ENCODE data around the gene SSTR5.

Gene SSTR5

DNA sequence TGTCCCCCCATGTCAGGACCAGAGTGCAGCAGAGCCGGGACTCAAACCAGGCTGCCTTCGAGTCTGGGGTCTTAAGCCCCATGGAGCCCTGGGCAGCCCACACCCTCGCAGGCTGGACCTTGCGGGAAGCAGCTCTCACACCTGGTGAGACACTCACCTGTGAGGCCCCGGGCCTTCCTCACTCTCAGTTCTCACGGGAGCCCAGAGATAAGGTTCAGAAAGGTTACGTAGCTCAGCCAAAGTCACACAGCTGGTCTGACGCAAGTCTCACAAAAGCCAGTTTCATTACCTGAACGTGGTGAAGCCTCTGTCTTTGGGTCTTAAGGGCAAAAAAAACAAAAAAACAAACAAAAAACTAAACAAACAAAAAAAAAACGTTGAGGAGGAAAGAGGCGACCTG lies 32.8 kb upstream of the SSTR5 start:
- in situ Hi-C loops (cut with HindIII; ENCODE audit: low sequenced_read_pairs): no loop called here

- in situ Hi-C loops (cut with HindIII; ENCODE audit: low sequenced_read_pairs): no loop called here
These were observed 32.2 kb upstream of the SSTR5 start for GRCh38 chr16:1040346-1040745.

GRCh38 chr16:1042049-1042744 lies 30.4 kb upstream of the SSTR5 start:
- in situ Hi-C loops (cut with HindIII; ENCODE audit: low sequenced_read_pairs): no loop called here

DNA sequence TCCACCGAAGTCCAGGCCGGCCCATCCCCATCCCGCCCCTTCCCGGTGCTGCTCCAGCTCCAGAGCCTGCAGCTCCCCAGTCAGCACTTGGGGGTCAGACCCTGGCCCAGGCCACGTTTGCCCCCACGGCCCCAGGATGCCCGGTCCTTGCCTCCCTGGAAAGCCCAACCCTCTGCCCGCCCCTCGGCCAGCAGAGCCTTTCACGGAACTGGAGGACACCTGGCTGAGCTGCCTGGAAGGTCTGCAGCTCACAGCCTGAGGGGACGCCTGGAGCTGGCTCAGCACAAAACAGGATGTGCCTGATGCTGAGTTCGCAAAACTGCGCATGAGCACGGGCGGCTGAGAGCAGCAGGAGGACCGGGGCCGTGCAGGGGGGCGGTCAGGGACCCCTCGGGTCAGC lies 29.7 kb upstream of the SSTR5 start:
- in situ Hi-C loops (cut with HindIII; ENCODE audit: low sequenced_read_pairs): no loop called here

DNA sequence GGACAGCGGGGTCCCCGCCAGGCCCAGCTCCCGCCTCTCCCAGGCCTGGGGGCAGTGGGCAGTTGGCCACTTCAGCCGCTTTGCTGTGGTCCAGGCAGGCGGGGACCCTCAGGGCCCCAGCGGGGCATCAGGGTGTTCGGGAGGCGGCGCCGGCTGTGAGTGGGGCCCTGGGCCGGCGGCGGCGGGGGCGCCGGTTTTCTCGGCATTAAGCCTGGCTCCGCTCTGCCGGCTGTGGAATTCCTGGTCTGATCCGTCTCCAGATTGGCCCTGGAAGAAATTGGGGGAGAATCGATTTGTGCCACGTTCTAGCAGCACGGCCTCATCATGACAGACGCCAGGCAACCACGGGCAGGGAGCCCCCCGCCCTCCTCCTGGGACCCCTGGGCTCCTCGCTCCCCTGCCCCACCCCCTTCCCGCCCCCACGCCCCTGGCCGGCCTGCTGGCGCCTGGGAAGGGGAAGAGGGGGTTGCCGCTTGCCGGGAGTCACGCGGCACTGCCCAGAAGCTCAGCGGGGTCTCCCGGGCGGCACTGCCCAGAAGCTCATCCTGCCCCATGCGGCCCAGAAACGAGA lies 28.6 kb upstream of the SSTR5 start:
- in situ Hi-C loops (cut with HindIII; ENCODE audit: low sequenced_read_pairs): no loop called here

GRCh38 chr16:1044460-1045309 lies 27.9 kb upstream of the SSTR5 start:
- in situ Hi-C loops (cut with HindIII; ENCODE audit: low sequenced_read_pairs): no loop called here

DNA sequence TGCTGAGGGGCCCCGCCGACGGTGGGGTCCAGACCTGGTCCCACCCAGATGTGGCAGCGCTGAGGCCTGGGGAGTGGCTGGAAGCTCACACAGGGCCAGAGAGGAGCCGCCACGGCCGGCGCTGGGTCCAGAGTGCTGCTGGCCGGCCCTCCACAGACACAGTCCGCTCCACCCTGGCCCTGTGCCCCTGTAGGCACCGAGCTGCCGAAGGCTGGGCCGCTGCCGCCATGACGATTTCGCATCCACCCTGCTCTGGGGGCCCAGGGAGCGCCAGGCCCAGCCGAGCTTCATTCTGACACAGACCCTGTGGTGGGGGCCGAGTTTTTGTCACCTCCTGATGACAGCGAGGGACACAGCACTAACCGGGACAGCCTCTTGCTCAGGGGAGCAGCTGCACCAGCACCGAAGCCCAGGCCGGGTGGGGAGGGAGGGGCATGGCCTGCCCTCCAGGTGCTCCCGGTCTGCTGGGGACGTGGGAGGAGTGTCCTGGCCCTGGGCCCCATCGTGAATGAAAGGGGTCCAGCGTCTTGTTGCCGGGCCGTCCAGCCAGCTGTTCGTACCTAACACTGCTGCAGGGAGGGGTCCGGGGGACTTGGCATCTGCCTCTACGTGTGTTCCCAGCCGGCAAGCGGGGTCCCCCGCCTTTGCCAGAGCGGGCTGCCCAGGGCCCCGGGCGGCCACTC lies 27.1 kb upstream of the SSTR5 start:
- in situ Hi-C loops (cut with HindIII; ENCODE audit: low sequenced_read_pairs): no loop called here

GRCh38 chr16:1045993-1046911 lies 26.3 kb upstream of the SSTR5 start:
- in situ Hi-C loops (cut with HindIII; ENCODE audit: low sequenced_read_pairs): no loop called here

- in situ Hi-C loops (cut with HindIII; ENCODE audit: low sequenced_read_pairs): no loop called here
These were observed 25.4 kb upstream of the SSTR5 start for GRCh38 chr16:1047123-1047522.

DNA sequence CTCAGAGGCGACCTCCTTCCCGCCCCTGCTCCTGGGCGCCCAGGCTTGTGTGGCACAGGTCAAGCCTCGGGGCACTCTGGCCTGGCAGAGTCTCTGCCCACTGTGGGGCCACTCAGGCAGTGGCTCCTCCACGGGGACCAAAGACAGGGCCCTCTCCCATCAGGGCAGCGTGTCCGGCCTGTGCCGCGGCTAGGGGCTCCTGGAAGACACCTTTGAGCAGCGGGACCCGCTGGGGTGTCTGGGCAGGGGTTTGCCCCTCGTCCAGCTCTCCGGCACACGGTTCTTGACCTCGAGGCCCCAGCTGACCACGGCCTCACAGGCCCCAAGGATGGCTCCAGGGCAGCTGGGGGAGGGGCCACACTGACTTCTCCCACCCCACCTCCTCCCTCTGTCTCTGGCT lies 24.7 kb upstream of the SSTR5 start:
- in situ Hi-C loops (cut with HindIII; ENCODE audit: low sequenced_read_pairs): no loop called here

DNA sequence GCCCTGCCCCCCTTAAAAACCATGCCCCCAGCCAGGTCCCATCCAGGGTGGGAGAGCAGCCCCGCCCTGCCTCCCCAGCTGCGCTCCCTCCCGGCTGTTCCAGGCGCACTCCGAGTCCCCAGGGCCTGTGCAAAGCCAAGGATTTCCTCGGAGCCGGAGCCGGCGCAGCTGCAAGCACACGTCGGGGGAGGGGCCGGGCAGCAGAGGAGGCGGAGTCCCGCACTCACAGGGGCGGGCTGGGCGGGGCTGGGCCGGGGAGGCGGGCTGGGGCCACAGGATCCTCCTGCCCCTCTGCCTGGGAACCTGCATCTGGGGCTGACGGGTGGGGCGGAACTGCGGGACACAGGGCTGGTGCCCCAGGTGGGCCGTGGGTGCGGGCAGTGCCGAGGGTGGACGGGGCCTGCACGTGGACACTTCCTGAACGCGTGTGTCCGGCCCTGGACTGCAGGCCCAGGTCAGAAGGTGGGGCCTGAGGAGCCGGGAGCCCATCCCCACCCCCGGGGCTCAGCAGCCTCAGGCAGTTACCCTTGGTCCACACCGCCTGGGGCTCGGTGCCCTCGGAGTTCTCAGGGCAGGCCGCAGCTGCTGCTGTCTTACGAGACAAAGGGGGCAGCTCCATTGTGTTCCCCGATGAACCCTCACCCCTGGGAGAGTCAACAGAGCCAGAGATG lies 24.0 kb upstream of the SSTR5 start:
- in situ Hi-C loops (cut with HindIII; ENCODE audit: low sequenced_read_pairs): no loop called here

DNA sequence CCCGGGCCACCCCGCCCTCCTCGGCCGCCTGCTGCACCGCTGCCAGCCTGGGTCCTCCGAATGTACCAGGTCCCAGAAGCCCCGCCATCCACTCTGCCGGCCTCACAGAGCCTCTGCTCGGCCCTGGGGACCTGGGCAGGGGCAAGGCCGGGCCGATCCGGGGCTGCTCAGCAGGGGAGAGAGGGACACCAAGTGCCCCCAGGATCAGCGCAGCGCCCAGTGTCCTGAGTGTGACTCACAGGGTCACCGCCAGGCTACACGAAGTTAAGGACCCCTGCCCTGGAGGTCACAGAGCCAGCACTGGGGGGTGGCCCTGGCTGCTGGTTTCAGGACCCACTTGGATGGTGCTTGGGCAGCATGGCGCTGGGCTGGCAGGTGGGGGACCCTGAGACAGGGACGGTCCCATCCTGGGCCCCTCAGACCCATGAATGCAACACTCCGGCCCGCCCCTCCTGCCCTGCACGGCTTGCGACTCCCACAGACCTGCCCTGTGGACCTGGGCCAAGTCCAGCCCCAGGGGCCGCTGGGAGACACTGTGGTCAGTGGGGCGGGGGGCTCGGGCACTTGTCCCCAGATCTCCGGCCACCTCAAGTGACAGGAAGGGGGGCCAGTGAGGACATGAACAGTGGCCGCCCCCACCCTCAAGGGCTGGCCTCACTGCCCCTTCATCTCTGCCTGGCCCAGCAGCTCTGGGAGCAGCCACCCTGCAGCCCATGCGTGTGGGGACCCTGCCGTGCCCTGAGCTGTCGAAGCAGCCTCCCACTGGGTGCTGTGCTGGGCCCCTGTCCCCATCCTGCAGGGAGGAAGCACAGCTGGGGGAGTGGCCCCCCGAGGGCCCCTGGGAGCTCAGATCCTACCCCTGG lies 23.2 kb upstream of the SSTR5 start:
- in situ Hi-C loops (cut with HindIII; ENCODE audit: low sequenced_read_pairs): no loop called here

- in situ Hi-C loops (cut with HindIII; ENCODE audit: low sequenced_read_pairs): no loop called here
These were observed 22.6 kb upstream of the SSTR5 start for GRCh38 chr16:1049976-1050247.

GRCh38 chr16:1050516-1050915 lies 22.0 kb upstream of the SSTR5 start:
- in situ Hi-C loops (cut with HindIII; ENCODE audit: low sequenced_read_pairs): no loop called here

DNA sequence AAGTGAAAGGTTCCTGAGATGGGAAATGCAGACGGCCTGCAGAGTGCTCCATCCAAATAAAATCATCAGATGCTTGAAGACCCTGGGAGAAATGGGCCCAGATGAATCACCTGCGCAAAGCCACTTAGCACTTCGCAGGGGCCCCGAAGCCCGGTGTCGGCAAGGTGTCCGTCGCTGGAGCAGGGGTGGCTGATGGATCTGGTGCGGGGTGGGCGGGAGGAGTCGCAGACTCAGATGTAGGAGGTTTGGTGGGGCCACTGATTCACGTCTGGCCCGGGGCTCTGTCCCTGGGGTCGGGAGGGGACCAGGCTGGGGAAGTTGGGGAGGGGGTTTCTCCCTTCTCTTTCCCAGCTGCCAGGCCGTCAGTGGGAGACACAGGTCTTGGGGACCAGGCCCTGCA lies 21.6 kb upstream of the SSTR5 start:
- in situ Hi-C loops (cut with HindIII; ENCODE audit: low sequenced_read_pairs): no loop called here

DNA sequence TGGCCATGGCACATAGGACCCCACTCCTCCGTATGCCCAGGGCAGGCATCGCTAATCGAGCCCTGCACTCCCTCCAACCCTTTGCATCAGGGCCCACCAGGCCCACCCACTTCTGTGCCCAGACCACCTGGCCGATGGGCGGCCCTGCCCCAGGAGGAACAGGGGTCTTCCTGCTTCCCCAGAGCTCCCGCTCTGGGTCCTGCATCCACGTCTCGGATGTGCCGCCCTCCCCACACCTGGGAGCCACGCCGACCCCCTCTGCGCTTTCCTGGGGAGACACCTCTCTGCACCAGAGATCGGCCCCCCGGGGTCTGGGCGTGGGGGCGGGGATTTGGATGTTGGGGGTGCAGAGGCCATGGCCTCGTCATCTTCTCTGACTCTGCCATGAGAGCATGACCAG lies 21.1 kb upstream of the SSTR5 start:
- in situ Hi-C loops (cut with HindIII; ENCODE audit: low sequenced_read_pairs): no loop called here

- in situ Hi-C loops (cut with HindIII; ENCODE audit: low sequenced_read_pairs): no loop called here
These were observed 19.8 kb upstream of the SSTR5 start for GRCh38 chr16:1052721-1053120.

- in situ Hi-C loops (cut with HindIII; ENCODE audit: low sequenced_read_pairs): no loop called here
These were observed 19.4 kb upstream of the SSTR5 start for GRCh38 chr16:1053121-1053521.

DNA sequence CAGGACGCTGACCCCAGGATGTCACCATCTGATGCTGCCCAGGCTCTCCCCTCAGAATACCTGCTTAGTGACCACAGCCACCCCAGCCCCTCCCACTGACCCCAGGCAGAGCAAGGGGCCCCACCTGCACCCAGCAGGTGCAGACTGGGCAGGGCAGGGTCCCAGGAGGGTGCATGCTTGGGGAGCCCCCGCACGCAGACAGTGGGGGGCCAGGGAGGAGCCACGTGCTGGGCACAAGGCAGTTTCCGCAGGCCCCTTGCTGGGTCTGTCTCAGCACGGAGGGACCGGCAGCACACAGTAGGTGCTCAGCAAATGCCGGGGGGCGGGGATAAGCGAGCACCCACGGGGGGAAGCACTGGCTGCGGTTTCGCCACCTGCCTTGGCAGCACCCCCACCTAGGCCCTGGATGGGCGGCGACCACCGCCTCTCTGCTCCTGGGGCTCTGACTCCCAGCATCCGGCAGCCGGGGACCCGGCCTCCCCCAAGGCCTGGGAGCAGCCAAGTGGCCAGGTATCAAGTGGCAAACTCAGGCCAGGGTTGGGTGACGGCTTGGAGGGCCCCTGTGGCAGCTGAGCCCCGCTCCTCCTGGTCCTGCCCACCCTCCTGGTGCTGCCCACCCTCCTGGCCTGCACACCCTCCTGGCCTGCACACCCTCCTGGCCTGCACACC lies 18.7 kb upstream of the SSTR5 start:
- in situ Hi-C loops (cut with HindIII; ENCODE audit: low sequenced_read_pairs): no loop called here
